T-helper 2 cell treated with Interferon-gamma antibody and Interleukin-4, amounts not matched to agents 5 μg/mL and 100 μg/mL, for 36 hours (primary cell): ENCODE results near the gene GPD1.
A peak's percentile ranks its signal among the peaks of the same experiment; 100 is the strongest.

Experiments used
- DNase-seq: peaks from one replicate; pipeline ENCODE4 v3.0.0; 2021; ENCODE audit warnings: low spot score
- H3K27ac Mint-ChIP-seq: one replicate; pipeline ENCODE4 v1.8.0; 2021; ENCODE audit warnings: mild to moderate bottlenecking, mixed read lengths
- H3K27me3 Mint-ChIP-seq: one replicate; pipeline ENCODE4 v1.8.0; 2021; ENCODE audit warnings: low read depth, mixed read lengths
- H3K36me3 Mint-ChIP-seq: one replicate; pipeline ENCODE4 v1.8.0; 2021; ENCODE audit warnings: low read depth, mixed read lengths
- H3K4me1 Mint-ChIP-seq: one replicate; pipeline ENCODE4 v1.8.0; 2021; ENCODE audit warnings: low read depth, mixed read lengths
- H3K4me3 Mint-ChIP-seq: one replicate; pipeline ENCODE4 v1.8.0; 2022; ENCODE audit warnings: mild to moderate bottlenecking, moderate library complexity, mixed read lengths
- H3K9me3 Mint-ChIP-seq: one replicate; pipeline ENCODE4 v1.8.0; 2021; ENCODE audit warnings: mixed read lengths

Gene GPD1

GRCh38 chr12:50099302-50100008 is 4.4 kb upstream of the GPD1 start:
- Mint-ChIP-seq H3K4me3 (no peak overlapping the region), H3K36me3 (peaks cover 45% of the 10 kb centered on the region), H3K4me1 (no peaks in the 10 kb centered on the region), H3K27ac (no peak overlapping the region), H3K27me3 (no peaks in the 10 kb centered on the region), H3K9me3 (no peaks in the 10 kb centered on the region)
- no peak for DNase-seq

- Mint-ChIP-seq H3K9me3 (no peaks in the 10 kb centered on the region), H3K4me1 (no peaks in the 10 kb centered on the region), H3K27ac (no peak overlapping the region), H3K36me3 (peaks cover 38% of the 10 kb centered on the region), H3K27me3 (no peaks in the 10 kb centered on the region), H3K4me3 (no peak overlapping the region)
- DNase-seq: no peak
These were observed 3.2 kb upstream of the GPD1 start for GRCh38 chr12:50100561-50100960.

GRCh38 chr12:50101663-50102062 is 2.1 kb upstream of the GPD1 start:
- Mint-ChIP-seq H3K27ac (no peak overlapping the region), H3K36me3 (peaks cover 27% of the 10 kb centered on the region), H3K4me1 (no peaks in the 10 kb centered on the region), H3K27me3 (no peaks in the 10 kb centered on the region), H3K4me3 (no peak overlapping the region), H3K9me3 (no peaks in the 10 kb centered on the region)
- DNase-seq: no peak

- no peak for DNase-seq
- H3K9me3 Mint-ChIP-seq: no peaks in the 10 kb centered on the region
- H3K36me3 Mint-ChIP-seq: peaks cover 23% of the 10 kb centered on the region
- no peak overlapping the region for H3K4me3 Mint-ChIP-seq
- H3K27ac Mint-ChIP-seq: no peak overlapping the region
- H3K4me1 Mint-ChIP-seq: no peaks in the 10 kb centered on the region
- no peaks in the 10 kb centered on the region for H3K27me3 Mint-ChIP-seq
These were observed 1.7 kb upstream of the GPD1 start for GRCh38 chr12:50102131-50102531.

GRCh38 chr12:50102646-50103309 is 1.0 kb upstream of the GPD1 start:
- H3K27ac Mint-ChIP-seq: no peak overlapping the region
- no peak for DNase-seq
- no peak overlapping the region for H3K4me3 Mint-ChIP-seq
- no peaks in the 10 kb centered on the region for H3K27me3 Mint-ChIP-seq
- H3K9me3 Mint-ChIP-seq: no peaks in the 10 kb centered on the region
- no peaks in the 10 kb centered on the region for H3K4me1 Mint-ChIP-seq
- peaks cover 19% of the 10 kb centered on the region for H3K36me3 Mint-ChIP-seq

GRCh38 chr12:50103351-50103750 is 457 bp upstream of the GPD1 start:
- Mint-ChIP-seq H3K36me3 (peaks cover 15% of the 10 kb centered on the region), H3K9me3 (no peaks in the 10 kb centered on the region), H3K27me3 (no peaks in the 10 kb centered on the region), H3K4me1 (no peaks in the 10 kb centered on the region), H3K4me3 (no peak overlapping the region), H3K27ac (no peak overlapping the region)
- no peak for DNase-seq

GRCh38 chr12:50104417-50105366 is 884 bp downstream of the GPD1 start:
- Mint-ChIP-seq H3K4me1 (no peaks in the 10 kb centered on the region), H3K27ac (no peak overlapping the region), H3K4me3 (no peak overlapping the region), H3K27me3 (no peaks in the 10 kb centered on the region), H3K36me3 (peaks cover 8% of the 10 kb centered on the region), H3K9me3 (no peaks in the 10 kb centered on the region)
- no peak for DNase-seq

GRCh38 chr12:50105913-50106450 is 2.2 kb downstream of the GPD1 start:
- H3K36me3 Mint-ChIP-seq: no peaks in the 10 kb centered on the region
- no peaks in the 10 kb centered on the region for H3K9me3 Mint-ChIP-seq
- peaks cover 5% of the 10 kb centered on the region for H3K4me1 Mint-ChIP-seq
- H3K27me3 Mint-ChIP-seq: no peaks in the 10 kb centered on the region
- peak overlapping the region; percentile 29 for H3K27ac Mint-ChIP-seq
- DNase-seq: no peak
- no peak overlapping the region for H3K4me3 Mint-ChIP-seq

- H3K4me1 Mint-ChIP-seq: peaks cover 7% of the 10 kb centered on the region
- no peak overlapping the region for H3K4me3 Mint-ChIP-seq
These were observed 3.1 kb downstream of the GPD1 start for GRCh38 chr12:50106907-50107306.

GRCh38 chr12:50107416-50108268 is 3.8 kb downstream of the GPD1 start:
- no peak overlapping the region for H3K4me3 Mint-ChIP-seq
- H3K4me1 Mint-ChIP-seq: peaks cover 7% of the 10 kb centered on the region
- H3K9me3 Mint-ChIP-seq: no peaks in the 10 kb centered on the region
- H3K27me3 Mint-ChIP-seq: no peaks in the 10 kb centered on the region
- H3K27ac Mint-ChIP-seq: no peak overlapping the region
- H3K36me3 Mint-ChIP-seq: peaks cover 4% of the 10 kb centered on the region
- DNase-seq: no peak

More at GRCh38 chr12:50106907-50107306, 3.1 kb downstream of the GPD1 start:
- Mint-ChIP-seq H3K27ac (no peak overlapping the region), H3K9me3 (no peaks in the 10 kb centered on the region), H3K27me3 (no peaks in the 10 kb centered on the region), H3K36me3 (no peaks in the 10 kb centered on the region)
- no peak for DNase-seq

GRCh38 chr12:50109319-50109718 is 5.5 kb downstream of the GPD1 start:
- Mint-ChIP-seq H3K9me3 (no peaks in the 10 kb centered on the region), H3K4me3 (no peak overlapping the region), H3K27ac (no peak overlapping the region), H3K4me1 (peaks cover 7% of the 10 kb centered on the region), H3K36me3 (peaks cover 10% of the 10 kb centered on the region), H3K27me3 (no peaks in the 10 kb centered on the region)
- DNase-seq: no peak

- H3K27ac Mint-ChIP-seq: peak overlapping the region; percentile 73
These were observed 6.4 kb downstream of the GPD1 start for GRCh38 chr12:50110127-50110761.

More at GRCh38 chr12:50110127-50110761, 6.4 kb downstream of the GPD1 start:
- H3K4me3 Mint-ChIP-seq: peak overlapping the region; percentile 26
- H3K36me3 Mint-ChIP-seq: peaks cover 12% of the 10 kb centered on the region
- no peaks in the 10 kb centered on the region for H3K9me3 Mint-ChIP-seq
- no peak for DNase-seq
- H3K4me1 Mint-ChIP-seq: peaks cover 9% of the 10 kb centered on the region
- no peaks in the 10 kb centered on the region for H3K27me3 Mint-ChIP-seq
